B cell (primary cell): ENCODE results near the gene OSGEP. TPM values are rescaled to one million over a fixed set of nuclear protein-coding genes. Genes with fewer than 3 reads are reported as not detected.
A peak's percentile ranks its signal among the peaks of the same experiment; 100 is the strongest.

Source experiments
- ATAC-seq: fragments of 200-7000 bp; cut with Tn5 transposase; one replicate; pipeline ENCODE4 v1.10.0; 2021; ENCODE audit warnings: low read depth, mild to moderate bottlenecking, moderate number of reproducible peaks, moderate library complexity
- CTCF ChIA-PET: fragments of 350-600 bp; sonication (Branson Sonifier 250); formaldehyde crosslinking; loops from one replicate; lab custom pipeline; 2021; ENCODE audit warnings: antibody characterized with exemption, inconsistent platforms; lab: Charles Lee
- POLR2A ChIA-PET: fragments of 350-600 bp; sonication (Branson Sonifier 250); formaldehyde crosslinking; loops from one replicate; lab custom pipeline; 2021; ENCODE audit warnings: antibody characterized with exemption; lab: Charles Lee
- DNase-seq: peaks from one replicate; pipeline ENCODE4 v3.0.0; 2013
- H2AFZ ChIP-seq: 2 replicates; pipeline ENCODE4 v1.6.1; 2012; ENCODE audit warnings: mild to moderate bottlenecking, low read depth, low read length; ENCODE audit not compliant: insufficient read depth, poor library complexity, severe bottlenecking
- H3K27ac ChIP-seq, 2 donors: 1 replicate in 1 of 2; 2 replicates in 1 of 2; pipeline ENCODE4 v1.5.1; 2012 to 2013; ENCODE audit warnings: low read length in 2 of 2, mild to moderate bottlenecking in 2 of 2, moderate library complexity in 1 of 2
- H3K27me3 ChIP-seq, 4 experiments: fragments of 200-600 bp in 1 of 4; sonication (generic) in 1 of 4; replicated peaks in 1 of 4; 1 replicate in 2 of 4; 2 replicates in 2 of 4; pipeline versions ENCODE4 v1.6.1 to v1.7.0; 2013 to 2016; ENCODE audit warnings: low read length in 3 of 4, mild to moderate bottlenecking in 2 of 4, mixed read lengths in 1 of 4, moderate library complexity in 1 of 4; ENCODE audit not compliant: insufficient read depth in 4 of 4, control insufficient read depth in 3 of 4; ENCODE audit errors: control extremely low read depth in 1 of 4
- H3K36me3 ChIP-seq, 2 experiments: replicated peaks in 1 of 2; 1 replicate in 1 of 2; 2 replicates in 1 of 2; pipeline versions ENCODE4 v1.6.1 to v1.7.1; 2013; ENCODE audit warnings: low read length in 1 of 2; ENCODE audit not compliant: insufficient read depth in 2 of 2, control insufficient read depth in 1 of 2; ENCODE audit errors: control extremely low read depth in 1 of 2, extremely low read depth in 1 of 2
- H3K4me1 ChIP-seq, 2 donors: fragments of 200-600 bp in 1 of 2; sonication (generic) in 1 of 2; 1 replicate in 1 of 2; 2 replicates in 1 of 2; pipeline versions ENCODE4 v1.5.1 to v1.6.1; 2013 to 2017; ENCODE audit warnings: low read length in 2 of 2; ENCODE audit not compliant: control insufficient read depth in 2 of 2, insufficient read depth in 2 of 2
- H3K4me2 ChIP-seq: replicated peaks from 2 replicates; pipeline ENCODE3; 2012; ENCODE audit warnings: mild to moderate bottlenecking, low read depth, low read length; ENCODE audit not compliant: poor library complexity, severe bottlenecking
- H3K4me3 ChIP-seq, 5 experiments: fragments of 200-600 bp in 1 of 5; sonication (generic) in 1 of 5; 1 replicate in 3 of 5; 2 replicates in 2 of 5; pipeline versions ENCODE4 v1.5.1 to v1.7.0; 2011 to 2016; ENCODE audit warnings: low read length in 4 of 5, mild to moderate bottlenecking in 4 of 5, low read depth in 2 of 5, control low read depth in 1 of 5, moderate library complexity in 1 of 5; ENCODE audit not compliant: insufficient read depth in 1 of 5; ENCODE audit errors: control extremely low read depth in 1 of 5, extremely low read depth in 1 of 5
- H3K79me2 ChIP-seq: fragments of 200-600 bp; sonication (generic); one replicate; pipeline ENCODE4 v1.6.0; 2016; ENCODE audit warnings: low read length; ENCODE audit not compliant: control insufficient read depth, insufficient read depth
- H3K9ac ChIP-seq: fragments of 200-600 bp; sonication (generic); 2 replicates; pipeline ENCODE4 v1.6.1; 2017; ENCODE audit warnings: mild to moderate bottlenecking, low read length, moderate library complexity
- H3K9me3 ChIP-seq, 3 donors: one replicate each; pipeline versions ENCODE4 v1.6.1 to v1.7.1; 2013; ENCODE audit warnings: low read length in 2 of 3; ENCODE audit not compliant: control insufficient read depth in 2 of 3, insufficient read depth in 1 of 3; ENCODE audit errors: control extremely low read depth in 1 of 3
- H4K20me1 ChIP-seq: 2 replicates; pipeline ENCODE4 v1.6.0; 2012; ENCODE audit warnings: mild to moderate bottlenecking, low read length; ENCODE audit not compliant: insufficient read depth, control insufficient read depth, poor library complexity, severe bottlenecking
- H3K27ac Mint-ChIP-seq: one replicate; pipeline ENCODE4 v1.8.0; 2021; ENCODE audit warnings: mixed read lengths
- H3K27me3 Mint-ChIP-seq: one replicate; pipeline ENCODE4 v1.8.0; 2021; ENCODE audit warnings: mixed read lengths
- H3K4me1 Mint-ChIP-seq: one replicate; pipeline ENCODE4 v1.8.0; 2021; ENCODE audit warnings: mixed read lengths
- H3K4me3 Mint-ChIP-seq: one replicate; pipeline ENCODE4 v1.8.0; 2021; ENCODE audit warnings: mixed read lengths
- H3K9me3 Mint-ChIP-seq: one replicate; pipeline ENCODE4 v1.8.0; 2022; ENCODE audit warnings: mixed read lengths; ENCODE audit not compliant: insufficient read depth
- CTCF ChIP-seq: fragments of 200-600 bp; IDR thresholded peaks from one replicate; pipeline ENCODE4 v1.8.0; 2022; ENCODE audit warnings: antibody characterized with exemption, mild to moderate bottlenecking
- EZH2 ChIP-seq: IDR thresholded peaks from 2 replicates; pipeline ENCODE4 v1.6.1; 2012; ENCODE audit warnings: borderline replicate concordance, low read depth, mild to moderate bottlenecking, moderate library complexity, low read length; ENCODE audit not compliant: insufficient read depth, poor library complexity, severe bottlenecking
- WGBS: methylation state at CpG from one replicate; pipeline ENCODE4 v1.1.5; 2013; ENCODE audit warnings: missing lambda C conversion rate; ENCODE audit not compliant: insufficient coverage; 5-methylcytosine and 5-hydroxymethylcytosine counted together
- intact Hi-C: fragments of 100-400 bp; cut with micrococcal nuclease; formaldehyde crosslinking; loops from one replicate; pipeline ENCODE4 v1.10.0; 2022
- polyA plus RNA-seq: library from polyadenylated mRNA; depleted of rRNA; stranded (reverse); fragments of >200 nt; gene quantifications from 2 replicates; pipeline ENCODE4 v1.2.3, GENCODE V29; 2012
- total RNA-seq, 2 donors: library from RNA; stranded (reverse); fragments of 120-200 nt in 1 of 2; gene quantifications; 1 replicate in 1 of 2; 2 replicates in 1 of 2; pipeline versions ENCODE4 v1.2.3 to v1.2.4, GENCODE V29; 2013 to 2022

The OSGEP gene
- total and polyA plus RNA-seq, 2 donors (not counting 1 experiment from before 2014, with no cell fraction given): 117 to 156 TPM

- Mint-ChIP-seq H3K4me1 (peaks cover 70% of the 10 kb centered on the region), H3K27ac (peak overlapping the region; percentile 80), H3K27me3 (no peaks in the 10 kb centered on the region), H3K9me3 (no peaks in the 10 kb centered on the region), H3K4me3 (peak overlapping the region; percentile 69)
- H4K20me1 ChIP-seq: peaks cover 14% of the 10 kb centered on the region
- no peaks in the 10 kb centered on the region for H3K9me3 ChIP-seq
- DNase-seq: no peak
- CTCF ChIA-PET: interaction anchor here (0.9 to 1.2 kb wide), 2 partner anchors 24 to 145 kb away, joined by 4 to 6 read pairs; no protein-coding TSS in a partner anchor
- no CpG with 5 or more reads among the region's 2 CpGs for WGBS
- TF ChIP-seq CTCF: no peak
- TF ChIP-seq EZH2: no peak
- no peak overlapping the region for H3K27ac ChIP-seq
- peaks cover 24 to 58% of the 10 kb centered on the region in 2 experiments for H3K36me3 ChIP-seq
- no peaks in the 10 kb centered on the region for H3K27me3 ChIP-seq
- peaks cover 64% of the 10 kb centered on the region for H3K79me2 ChIP-seq
- H3K4me3 ChIP-seq: no peak overlapping the region
- intact Hi-C loops: no loop called here
- H2AFZ ChIP-seq: no peak overlapping the region
- H3K4me2 ChIP-seq: no peak overlapping the region
- ATAC-seq: no peak
- no peak overlapping the region for H3K9ac ChIP-seq
- POLR2A ChIA-PET: no interaction called here
- H3K4me1 ChIP-seq: peaks cover 42 to 45% of the 10 kb centered on the region in 2 donors
Measured at GRCh38 chr14:20472536-20473169, 18.0 kb upstream of the OSGEP start.

- Histone ChIP-seq H3K36me3 (peaks cover 21 to 37% of the 10 kb centered on the region in 2 experiments), H4K20me1 (peaks cover 14% of the 10 kb centered on the region), H3K9me3 (no peaks in the 10 kb centered on the region), H3K27me3 (no peaks in the 10 kb centered on the region), H3K9ac (peak overlapping the region; percentile 84), H2AFZ (peak overlapping the region; percentile 67), H3K4me3 (peak overlapping the region; percentile 88 to 99 (median 98)), H3K4me1 (peaks cover 24 to 27% of the 10 kb centered on the region in 2 donors), H3K27ac (peak overlapping the region in 1 of 2 donors; percentile 81), H3K4me2 (peak overlapping the region; percentile 84), H3K79me2 (peaks cover 62% of the 10 kb centered on the region)
- H3K27me3 Mint-ChIP-seq: no peaks in the 10 kb centered on the region
- TF ChIP-seq CTCF: no peak
- 0% methylated on average over 2 of the region's 2 CpGs for WGBS
- peak overlapping the region; percentile 96 for H3K27ac Mint-ChIP-seq
- H3K9me3 Mint-ChIP-seq: no peaks in the 10 kb centered on the region
- ATAC-seq: no peak
- H3K4me3 Mint-ChIP-seq: peak overlapping the region; percentile 100
- ChIA-PET POLR2A (interaction anchor here (1.4 to 1.9 kb wide), 3 partner anchors 10 to 19 kb away, joined by 11 to 20 read pairs (median 17); partner anchors contain the start of genes APEX1, OSGEP and PIP4P1), CTCF (interaction anchor here (1.0 to 3.6 kb wide), 4 partner anchors 8 to 56 kb away, joined by 3 to 23 read pairs (median 5); partner anchors contain the start of gene TEP1)
- peaks cover 51% of the 10 kb centered on the region for H3K4me1 Mint-ChIP-seq
- DNase-seq: no peak
- intact Hi-C loops: no loop called here
Measured at GRCh38 chr14:20470603-20470901, 15.9 kb upstream of the OSGEP start.
